ENCODE measurements around the gene GGTLC3.
"Not testable (repeated sequence)": the region's sequence is repeated elsewhere in the genome, so short reads cannot be mapped to it uniquely, and the experiment has no call there.

Gene GGTLC3

GRCh38 chr22:18518061-18518460, at the start of gene GGTLC3:
Gene GGTLC3 (minus strand): TSS chr22:18518161. CDS start chr22:18517897, 264 bp downstream.
- not testable (repeated sequence) for DNase-seq

GRCh38 chr22:18560099-18560974, 42.4 kb upstream of the GGTLC3 start:
- DNase-seq, result not testable (repeated sequence)

GRCh38 chr22:18558939-18559338, 41.0 kb upstream of the GGTLC3 start:
- DNase-seq, result not testable (repeated sequence)

- DNase-seq, result not testable (repeated sequence)
Measured at GRCh38 chr22:18558516-18558915, 40.6 kb upstream of the GGTLC3 start.

GRCh38 chr22:18554280-18555256, 36.6 kb upstream of the GGTLC3 start:
- DNase-seq, result not testable (repeated sequence)

GRCh38 chr22:18552839-18553597, 35.1 kb upstream of the GGTLC3 start:
- not testable (repeated sequence) for DNase-seq

- DNase-seq, result not testable (repeated sequence)
Measured at GRCh38 chr22:18551046-18551445, 33.1 kb upstream of the GGTLC3 start.

- DNase-seq, result not testable (repeated sequence)
Measured at GRCh38 chr22:18549458-18550179, 31.7 kb upstream of the GGTLC3 start.

GRCh38 chr22:18544615-18545014, 26.7 kb upstream of the GGTLC3 start:
- not testable (repeated sequence) for DNase-seq

GRCh38 chr22:18543400-18543799, 25.4 kb upstream of the GGTLC3 start:
- not testable (repeated sequence) for DNase-seq

- DNase-seq, result not testable (repeated sequence)
Measured at GRCh38 chr22:18539994-18540393, 22.0 kb upstream of the GGTLC3 start.

- DNase-seq, result not testable (repeated sequence)
Measured at GRCh38 chr22:18534315-18534714, 16.4 kb upstream of the GGTLC3 start.

- not testable (repeated sequence) for DNase-seq
Measured at GRCh38 chr22:18533633-18534032, 15.7 kb upstream of the GGTLC3 start.

GRCh38 chr22:18529416-18530145, 11.6 kb upstream of the GGTLC3 start:
- DNase-seq, result not testable (repeated sequence)

- not testable (repeated sequence) for DNase-seq
Measured at GRCh38 chr22:18528597-18529415, 10.8 kb upstream of the GGTLC3 start.

GRCh38 chr22:18527752-18528596, 10.0 kb upstream of the GGTLC3 start, which contains the start of gene TMEM191B:
Gene TMEM191B (plus strand): TSS chr22:18527802. CDS start chr22:18527981, 179 bp downstream.
- DNase-seq, result not testable (repeated sequence)

GRCh38 chr22:18523328-18523727, 5.4 kb upstream of the GGTLC3 start:
- not testable (repeated sequence) for DNase-seq

- not testable (repeated sequence) for DNase-seq
Measured at GRCh38 chr22:18522762-18523161, 4.8 kb upstream of the GGTLC3 start.

GRCh38 chr22:18513454-18513853, 4.5 kb downstream of the GGTLC3 start:
- not testable (repeated sequence) for DNase-seq

All from NCI-H345 (cell line).